IPS-NIHi7 (cell line): ENCODE data around the gene HOXD9.

Experiments used
- DNase-seq: peaks from one replicate; pipeline ENCODE4 v3.0.0; 2012; ENCODE audit warnings: mixed read lengths; ENCODE audit errors: extremely low spot score

The HOXD9 gene

DNA sequence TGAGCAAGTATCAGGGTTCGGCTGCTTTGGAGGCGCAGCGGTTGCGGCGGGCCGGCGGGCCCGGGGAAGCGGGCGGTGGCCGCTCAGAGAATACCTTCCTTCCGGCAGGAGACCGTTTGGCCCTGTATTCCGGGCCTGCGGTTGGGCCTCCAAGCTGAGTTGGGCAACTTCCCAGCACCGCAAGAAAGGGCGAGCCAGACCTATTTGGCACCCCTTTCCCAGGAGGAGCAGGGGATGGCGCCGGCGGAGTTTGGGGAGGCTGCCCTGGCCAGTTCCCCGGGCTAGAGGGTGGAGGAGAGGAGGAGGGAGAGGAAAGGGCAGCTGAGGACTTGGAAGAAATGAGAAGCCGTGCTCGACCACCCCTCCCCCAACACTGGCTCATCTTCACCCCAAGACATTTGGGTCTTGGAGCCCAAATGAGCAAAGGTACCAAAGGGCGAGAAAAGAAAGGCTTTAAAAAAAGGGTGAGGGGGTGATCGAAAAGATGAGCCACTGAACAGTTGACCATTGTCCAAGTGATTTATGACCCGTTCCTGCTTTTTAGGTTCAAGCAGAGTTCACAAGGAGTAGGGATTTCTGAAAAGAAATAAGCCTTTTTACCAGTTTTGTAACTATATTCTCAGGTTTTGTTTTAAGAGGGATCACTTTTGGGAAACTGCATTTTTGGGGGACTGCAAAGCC lies 43.0 kb downstream of the HOXD9 start:
- DNase-seq = no peak

DNA sequence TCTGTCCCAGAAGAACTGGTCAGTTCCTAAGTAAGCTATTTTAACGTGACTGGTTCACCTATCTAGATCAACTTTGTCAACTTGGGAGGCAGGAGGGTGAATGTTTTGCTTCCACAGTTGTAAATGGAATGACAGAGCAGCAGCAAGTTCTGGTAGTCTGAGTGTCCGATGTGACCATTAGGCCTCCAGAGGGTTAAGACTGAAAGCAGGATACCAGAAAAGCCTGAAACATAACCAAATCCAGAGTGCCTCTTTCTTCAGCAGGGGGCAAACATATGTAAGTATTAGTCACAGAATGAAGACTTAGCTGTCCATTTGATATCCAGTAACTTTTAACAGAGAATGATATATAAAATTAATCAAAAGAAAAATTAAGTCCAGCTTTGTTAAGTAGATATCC lies 43.8 kb downstream of the HOXD9 start:
- no peak for DNase-seq

DNA sequence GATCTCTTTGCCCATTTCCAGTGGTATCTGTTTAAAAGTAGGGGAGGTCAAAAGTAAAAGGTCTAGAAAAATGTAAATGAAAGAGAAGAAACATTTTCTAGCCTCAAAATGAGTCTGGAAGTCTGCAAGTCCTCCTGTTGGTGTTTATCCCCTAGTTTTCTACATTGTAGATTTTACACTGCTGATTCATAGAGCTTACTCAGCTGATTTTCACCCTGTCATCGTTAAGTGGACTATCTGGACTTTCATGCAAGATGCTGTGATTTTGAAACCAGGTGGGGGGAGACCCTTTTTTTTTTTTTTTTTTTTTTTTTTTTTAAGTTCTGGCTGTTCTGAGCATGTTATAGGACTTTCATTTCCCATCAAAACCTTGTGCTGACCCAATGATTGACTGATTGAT lies 44.9 kb downstream of the HOXD9 start:
- DNase-seq = no peak

DNA sequence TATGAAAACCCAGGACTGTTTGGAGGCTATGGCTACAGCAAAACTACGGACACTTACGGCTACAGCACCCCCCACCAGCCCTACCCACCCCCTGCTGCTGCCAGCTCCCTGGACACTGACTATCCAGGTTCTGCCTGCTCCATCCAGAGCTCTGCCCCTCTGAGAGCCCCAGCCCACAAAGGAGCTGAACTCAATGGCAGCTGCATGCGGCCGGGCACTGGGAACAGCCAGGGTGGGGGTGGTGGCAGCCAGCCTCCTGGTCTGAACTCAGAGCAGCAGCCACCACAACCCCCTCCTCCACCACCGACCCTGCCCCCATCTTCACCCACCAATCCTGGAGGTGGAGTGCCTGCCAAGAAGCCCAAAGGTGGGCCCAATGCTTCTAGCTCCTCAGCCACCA lies 46.7 kb downstream of the HOXD9 start:
- DNase-seq = no peak

DNA sequence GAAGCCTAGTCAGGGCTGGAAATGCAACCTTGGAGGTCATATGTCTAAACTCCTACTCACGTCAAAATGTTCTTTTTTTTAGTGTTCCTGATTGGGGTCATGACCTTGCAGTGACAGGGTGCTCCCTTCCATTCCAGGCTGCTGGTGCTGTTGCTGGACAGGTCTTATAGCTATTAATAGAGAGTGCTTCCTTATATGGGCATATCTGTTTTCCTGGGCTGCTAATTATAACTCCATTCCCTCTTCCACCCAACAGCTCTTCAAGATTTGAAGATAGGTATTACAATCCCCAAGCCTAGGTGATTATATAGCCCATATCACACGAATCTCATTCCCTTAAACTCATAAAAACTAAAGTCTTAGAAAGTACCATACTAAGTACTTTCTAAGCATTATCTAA lies 47.2 kb downstream of the HOXD9 start:
- DNase-seq = no peak

DNA sequence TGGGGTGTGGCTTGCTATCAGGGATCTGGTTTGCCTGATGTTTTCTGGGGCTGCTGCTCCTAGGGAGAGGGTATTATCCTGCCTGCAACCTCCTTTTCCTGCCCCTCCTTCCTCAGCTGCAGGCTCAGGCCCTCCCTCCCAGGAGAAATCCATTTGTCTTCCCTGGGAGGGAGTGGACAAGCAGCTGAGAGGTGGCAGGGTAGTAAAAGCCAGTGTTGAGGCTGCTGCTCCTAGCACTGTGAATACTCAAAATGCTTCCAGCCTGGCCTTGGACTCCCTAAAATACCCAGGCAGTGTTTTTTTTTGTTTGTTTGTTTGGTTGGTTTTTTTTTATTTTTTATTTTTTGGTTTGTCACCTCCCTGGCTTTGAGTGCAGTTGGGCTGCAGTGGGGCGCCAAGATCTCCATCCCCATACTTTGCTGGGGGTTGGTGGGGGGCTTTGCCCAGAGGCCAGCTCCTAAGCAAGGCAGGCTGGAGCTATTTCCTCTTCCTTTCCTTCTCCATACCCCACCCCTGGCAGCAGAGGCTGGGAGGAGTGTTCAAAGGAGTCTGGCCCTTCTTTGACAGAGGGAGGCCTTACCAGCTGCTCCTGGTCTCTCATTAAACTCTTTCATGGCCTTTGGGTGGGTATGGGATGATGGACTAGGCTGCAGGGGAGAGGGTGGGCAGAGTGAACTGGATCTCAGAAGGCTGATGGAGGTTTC lies 48.2 kb downstream of the HOXD9 start:
- DNase-seq = no peak

DNA sequence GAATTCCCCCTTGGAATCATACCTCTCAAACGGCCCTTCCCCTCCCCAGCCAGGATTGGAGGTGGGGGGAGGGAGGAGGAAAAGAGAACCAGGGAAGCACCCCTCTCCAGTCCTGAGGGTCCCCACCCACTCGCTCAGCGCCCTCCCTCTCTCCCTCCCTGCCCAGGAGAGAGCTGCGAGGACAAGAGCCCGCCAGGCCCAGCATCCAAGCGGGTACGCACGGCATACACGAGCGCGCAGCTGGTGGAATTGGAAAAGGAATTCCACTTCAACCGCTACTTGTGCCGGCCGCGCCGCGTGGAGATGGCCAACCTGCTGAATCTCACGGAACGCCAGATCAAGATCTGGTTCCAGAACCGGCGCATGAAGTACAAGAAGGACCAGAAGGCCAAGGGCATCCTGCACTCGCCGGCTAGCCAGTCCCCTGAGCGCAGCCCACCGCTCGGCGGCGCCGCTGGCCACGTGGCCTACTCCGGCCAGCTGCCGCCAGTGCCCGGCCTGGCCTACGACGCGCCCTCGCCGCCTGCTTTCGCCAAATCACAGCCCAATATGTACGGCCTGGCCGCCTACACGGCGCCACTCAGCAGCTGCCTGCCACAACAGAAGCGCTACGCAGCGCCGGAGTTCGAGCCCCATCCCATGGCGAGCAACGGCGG lies 49.0 kb downstream of the HOXD9 start:
- DNase-seq = no peak

DNA sequence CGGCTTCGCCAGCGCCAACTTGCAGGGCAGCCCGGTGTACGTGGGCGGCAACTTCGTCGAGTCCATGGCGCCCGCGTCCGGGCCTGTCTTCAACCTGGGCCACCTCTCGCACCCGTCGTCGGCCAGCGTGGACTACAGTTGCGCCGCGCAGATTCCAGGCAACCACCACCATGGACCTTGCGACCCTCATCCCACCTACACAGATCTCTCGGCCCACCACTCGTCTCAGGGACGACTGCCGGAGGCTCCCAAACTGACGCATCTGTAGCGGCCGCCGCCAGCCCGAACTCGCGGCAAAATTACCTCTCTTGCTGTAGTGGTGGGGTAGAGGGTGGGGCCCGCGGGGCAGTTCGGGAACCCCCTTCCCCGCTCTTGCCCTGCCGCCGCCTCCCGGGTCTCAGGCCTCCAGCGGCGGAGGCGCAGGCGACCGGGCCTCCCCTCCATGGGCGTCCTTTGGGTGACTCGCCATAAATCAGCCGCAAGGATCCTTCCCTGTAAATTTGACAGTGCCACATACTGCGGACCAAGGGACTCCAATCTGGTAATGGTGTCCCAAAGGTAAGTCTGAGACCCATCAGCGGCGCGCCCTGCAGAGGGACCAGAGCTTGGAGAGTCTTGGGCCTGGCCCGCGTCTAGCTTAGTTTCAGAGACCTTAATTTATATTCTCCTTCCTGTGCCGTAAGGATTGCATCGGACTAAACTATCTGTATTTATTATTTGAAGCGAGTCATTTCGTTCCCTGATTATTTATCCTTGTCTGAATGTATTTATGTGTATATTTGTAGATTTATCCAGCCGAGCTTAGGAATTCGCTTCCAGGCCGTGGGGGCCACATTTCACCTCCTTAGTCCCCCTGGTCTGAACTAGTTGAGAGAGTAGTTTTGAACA lies 49.7 kb downstream of the HOXD9 start:
- DNase-seq = no peak

DNA sequence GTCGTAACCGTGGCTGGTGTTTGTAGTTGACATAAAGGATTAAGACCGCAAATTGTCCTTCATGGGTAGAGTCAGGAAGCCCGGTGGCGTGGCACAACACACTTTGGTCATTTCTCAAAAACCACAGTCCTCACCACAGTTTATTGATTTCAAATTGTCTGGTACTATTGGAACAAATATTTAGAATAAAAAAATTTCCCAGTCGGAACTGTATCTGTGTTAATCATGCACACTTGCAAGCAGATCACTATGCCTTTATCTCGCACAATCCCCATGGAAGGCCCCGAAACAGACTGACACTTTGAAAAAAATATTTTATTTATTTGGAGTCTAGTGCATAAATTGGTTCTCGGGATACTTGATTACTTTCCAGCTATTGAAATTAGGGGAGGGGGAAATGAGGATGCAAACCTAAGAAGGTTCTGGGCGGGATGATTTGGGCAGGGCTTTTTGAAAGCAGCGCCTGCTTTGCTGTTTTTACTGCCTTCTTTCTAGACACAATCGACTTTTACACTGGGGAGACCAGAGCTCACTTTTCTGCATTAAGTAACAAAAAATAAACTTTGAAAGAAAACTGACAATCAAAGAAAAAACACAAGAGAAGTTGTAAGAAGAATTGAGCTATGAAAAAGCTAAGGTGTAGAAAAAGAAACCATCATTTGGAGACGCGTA lies 50.5 kb downstream of the HOXD9 start:
- no peak for DNase-seq

DNA sequence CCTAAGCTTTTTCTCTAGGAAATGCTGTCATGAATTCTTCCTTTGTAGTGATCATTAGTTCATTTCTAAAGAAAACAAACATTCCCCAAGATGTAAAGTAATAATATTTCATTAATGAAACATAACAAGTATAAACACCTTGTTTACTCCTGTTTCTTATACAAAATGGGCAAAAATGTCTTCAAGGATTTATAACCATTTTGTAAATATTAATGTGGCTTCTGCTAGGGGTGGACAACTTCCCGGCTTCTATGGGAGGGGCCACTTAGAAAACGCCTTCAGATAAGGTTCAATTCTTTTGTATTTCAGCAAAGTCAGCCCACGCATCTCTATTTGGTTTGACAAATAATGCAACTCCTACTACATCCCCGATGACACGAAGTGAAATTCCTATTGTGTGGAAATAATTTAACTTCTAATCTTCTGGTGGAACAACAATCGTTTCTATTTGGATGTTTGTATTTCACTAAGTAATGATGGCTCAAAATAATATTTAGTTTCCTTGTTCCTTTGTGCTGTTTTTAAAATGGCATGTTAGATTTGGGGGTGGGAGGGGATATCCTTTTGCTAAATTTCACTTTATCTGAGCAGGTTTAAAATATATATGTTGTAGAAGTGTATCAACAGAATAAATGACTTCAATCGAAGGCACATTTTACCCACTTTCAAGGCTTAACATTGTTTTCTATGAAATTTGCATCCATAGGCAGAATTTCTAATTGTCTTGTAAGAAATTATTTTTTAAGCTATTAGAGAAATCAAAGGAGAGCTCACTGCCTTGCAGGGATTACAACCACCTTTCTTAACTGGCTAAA lies 51.3 kb downstream of the HOXD9 start:
- no peak for DNase-seq

DNA sequence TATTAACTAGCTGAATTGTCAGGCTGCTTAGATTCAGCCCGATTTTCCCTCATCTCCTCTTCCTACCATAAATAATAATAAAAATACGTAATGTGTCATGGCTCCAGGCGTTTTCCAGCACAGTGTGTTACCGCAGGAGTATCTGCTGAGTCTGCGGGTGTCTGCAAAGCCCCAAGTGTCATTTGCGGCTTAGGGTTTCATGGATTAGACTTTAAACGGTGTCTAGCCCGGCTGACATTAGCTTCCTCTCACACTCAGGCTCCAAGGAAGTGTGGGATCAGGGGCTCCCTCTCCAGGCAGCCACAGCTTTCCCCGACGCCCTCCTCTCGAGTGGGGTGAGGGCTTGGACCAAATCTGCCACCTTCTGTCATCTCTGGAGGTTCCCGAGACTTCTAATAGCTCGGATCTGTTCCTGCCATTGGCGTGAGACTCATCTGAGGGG lies 51.9 kb downstream of the HOXD9 start:
- no peak for DNase-seq
